PC-9 (cell line): ENCODE results near the gene TPX2. TPM values are rescaled to one million over a fixed set of nuclear protein-coding genes. Genes with fewer than 3 reads are reported as not detected.

ENCODE experiments used
- BruUV-seq: library from RNA; stranded (reverse); fragments of 400-500 nt; replicated peaks from 2 replicates; lab custom pipeline; 2021; lab: Mats Ljungman, UMichigan
- CTCF ChIA-PET: fragments of 300-600 bp; sonication (Branson Sonifier 250); formaldehyde crosslinking; loops from one replicate; lab custom pipeline; 2022; ENCODE audit warnings: antibody characterized with exemption; lab: Charles Lee
- POLR2A ChIA-PET: fragments of 300-600 bp; sonication (Branson Sonifier 250); formaldehyde crosslinking; loops from one replicate; lab custom pipeline; 2022; ENCODE audit warnings: antibody characterized with exemption; ENCODE audit not compliant: unreplicated experiment; lab: Charles Lee
- DNase-seq, 2 experiments: peaks; one replicate each; pipeline versions ENCODE4 v3.0.0 to v3.0.0-alpha.2; 2015 to 2022; ENCODE audit warnings: mixed read lengths in 1 of 2
- H2AFZ ChIP-seq: fragments of 200-600 bp; sonication (generic); 2 replicates; pipeline ENCODE4 v1.8.1; 2017; ENCODE audit warnings: antibody characterized with exemption
- H3F3A ChIP-seq: fragments of 200-600 bp; sonication (generic); 2 replicates; pipeline ENCODE4 v1.8.1; 2017; ENCODE audit warnings: antibody characterized with exemption, mild to moderate bottlenecking, low read depth; ENCODE audit not compliant: insufficient read depth
- H3K27ac ChIP-seq: fragments of 200-600 bp; sonication (generic); 2 replicates; pipeline ENCODE4 v1.6.1; 2016; ENCODE audit warnings: mixed run types
- H3K27me3 ChIP-seq: fragments of 200-600 bp; sonication (generic); 2 replicates; pipeline ENCODE4 v1.6.1; 2016; ENCODE audit warnings: low read depth, mixed run types; ENCODE audit not compliant: insufficient read depth
- H3K36me3 ChIP-seq: fragments of 200-600 bp; sonication (generic); 2 replicates; pipeline ENCODE4 v1.6.1; 2016; ENCODE audit warnings: low read depth, mixed run types
- H3K4me1 ChIP-seq: fragments of 200-600 bp; sonication (generic); replicated peaks from 2 replicates; pipeline ENCODE4 v1.6.1; 2016; ENCODE audit warnings: mixed run types; ENCODE audit not compliant: insufficient read depth
- H3K4me2 ChIP-seq: fragments of 200-600 bp; sonication (generic); 2 replicates; pipeline ENCODE4 v1.6.1; 2017; ENCODE audit warnings: mixed run types
- H3K4me3 ChIP-seq: fragments of 200-600 bp; sonication (generic); 2 replicates; pipeline ENCODE4 v1.6.1; 2016; ENCODE audit warnings: mixed run types
- H3K79me2 ChIP-seq: fragments of 200-600 bp; sonication (generic); 2 replicates; pipeline ENCODE4 v1.6.1; 2017; ENCODE audit warnings: low read depth, mixed run types
- H3K9me2 ChIP-seq: fragments of 200-600 bp; sonication (generic); 2 replicates; pipeline ENCODE4 v1.8.1; 2017; ENCODE audit warnings: mild to moderate bottlenecking; ENCODE audit not compliant: insufficient read depth
- H3K9me3 ChIP-seq: fragments of 200-600 bp; sonication (generic); 2 replicates; pipeline ENCODE4 v1.8.1; 2016; ENCODE audit warnings: low read depth; ENCODE audit not compliant: insufficient read depth
- H4K20me1 ChIP-seq: fragments of 200-600 bp; sonication (generic); 2 replicates; pipeline ENCODE4 v1.8.1; 2017; ENCODE audit not compliant: insufficient read depth
- CTCF ChIP-seq: fragments of 200-600 bp; sonication (generic); conservative IDR thresholded peaks from 2 replicates; pipeline ENCODE4 v1.6.1; 2017; ENCODE audit warnings: mixed run types, antibody characterized with exemption, mild to moderate bottlenecking, moderate library complexity
- EZH2 ChIP-seq: fragments of 200-600 bp; sonication (generic); IDR thresholded peaks from 2 replicates; pipeline ENCODE4 v1.8.0; 2017; ENCODE audit warnings: antibody characterized with exemption, low read depth
- intact Hi-C: fragments of 100-400 bp; cut with micrococcal nuclease; formaldehyde crosslinking; loops from one replicate; pipeline ENCODE4 v1.10.0; 2022; ENCODE audit not compliant: unreplicated experiment
- total RNA-seq: library from RNA; stranded (reverse); gene quantifications from 2 replicates; pipeline ENCODE4 v1.2.3, GENCODE V29; 2021

TPX2 gene
- total RNA-seq, 1 experiment from 2014 or later, result 164 TPM

- H3K4me1 ChIP-seq, result no peaks in the 10 kb centered on the region
- H3K4me3 ChIP-seq, result no peak overlapping the region
- peak in 1 of 2 experiments; percentile 76 for DNase-seq
- H3K79me2 ChIP-seq, result no peaks in the 10 kb centered on the region
- no peak overlapping the region for H3K27ac ChIP-seq
- no TSS peak for BruUV-seq
- H3K9me2 ChIP-seq, result no peaks in the 10 kb centered on the region
- CTCF ChIA-PET, result interaction anchor here (0.5 to 1.1 kb wide), 7 partner anchors 14 to 209 kb away, joined by 3 to 13 read pairs (median 4); no protein-coding TSS in a partner anchor
- H3K27me3 ChIP-seq, result no peaks in the 10 kb centered on the region
- no peak overlapping the region for H2AFZ ChIP-seq
- H3K36me3 ChIP-seq, result no peaks in the 10 kb centered on the region
- H3K4me2 ChIP-seq, result peak overlapping the region; percentile 47
- POLR2A ChIA-PET, result interaction anchor here (0.5 to 1.1 kb wide), 2 partner anchors 102 to 129 kb away, joined by 3 to 11 read pairs; partner anchors contain the start of gene PDRG1
- no peaks in the 10 kb centered on the region for H4K20me1 ChIP-seq
- intact Hi-C loops, result loop anchor here (1.0 to 2.0 kb wide), 5 partner anchors 24 to 830 kb away; partner anchors contain the start of gene PDRG1
- TF ChIP-seq CTCF (peak; percentile 99), EZH2 (no peak)
- H3F3A ChIP-seq, result no peaks in the 10 kb centered on the region
- no peaks in the 10 kb centered on the region for H3K9me3 ChIP-seq
These were observed 83.6 kb downstream of the TPX2 start for GRCh38 chr20:31822421-31823330.

GRCh38 chr20:31823360-31824124, 84.5 kb downstream of the TPX2 start:
- Histone ChIP-seq H3K27ac (no peak overlapping the region), H3K4me2 (no peak overlapping the region), H3K9me3 (no peaks in the 10 kb centered on the region), H4K20me1 (no peaks in the 10 kb centered on the region), H3K27me3 (no peaks in the 10 kb centered on the region), H3F3A (no peaks in the 10 kb centered on the region), H3K4me1 (no peaks in the 10 kb centered on the region), H3K36me3 (no peaks in the 10 kb centered on the region), H2AFZ (no peak overlapping the region), H3K9me2 (no peaks in the 10 kb centered on the region), H3K79me2 (no peaks in the 10 kb centered on the region), H3K4me3 (no peak overlapping the region)
- ChIA-PET CTCF (interaction anchor here (0.6 to 1.1 kb wide), 6 partner anchors 13 to 208 kb away, joined by 3 to 13 read pairs (median 4); no protein-coding TSS in a partner anchor), POLR2A (interaction anchor here (1.1 kb wide), 1 partner anchor 128 kb away, joined by 11 read pairs; the partner anchor contains the start of gene PDRG1)
- TF ChIP-seq CTCF, result no peak
- no peak for TF ChIP-seq EZH2
- intact Hi-C loops, result loop anchor here (1.0 to 2.0 kb wide), 4 partner anchors 23 to 829 kb away; no protein-coding TSS in a partner anchor
- BruUV-seq, result no TSS peak
- DNase-seq, result no peak

- H3K4me2 ChIP-seq, result no peak overlapping the region
- no peaks in the 10 kb centered on the region for H3F3A ChIP-seq
- no peaks in the 10 kb centered on the region for H3K4me1 ChIP-seq
- POLR2A ChIA-PET, result no interaction called here
- H3K27ac ChIP-seq, result no peak overlapping the region
- H4K20me1 ChIP-seq, result no peaks in the 10 kb centered on the region
- H3K79me2 ChIP-seq, result no peaks in the 10 kb centered on the region
- TF ChIP-seq EZH2 (no peak), CTCF (no peak)
- H3K4me3 ChIP-seq, result no peak overlapping the region
- no peaks in the 10 kb centered on the region for H3K36me3 ChIP-seq
- BruUV-seq, result no TSS peak
- intact Hi-C loops, result no loop called here
- CTCF ChIA-PET, result no interaction called here
- DNase-seq, result no peak
- no peaks in the 10 kb centered on the region for H3K9me2 ChIP-seq
- no peaks in the 10 kb centered on the region for H3K27me3 ChIP-seq
- H2AFZ ChIP-seq, result no peak overlapping the region
- no peaks in the 10 kb centered on the region for H3K9me3 ChIP-seq
These were observed 85.0 kb downstream of the TPX2 start for GRCh38 chr20:31824125-31824485.
